Neural cell (in vitro differentiated cells): ENCODE data around the gene NDUFA11.

Source experiments
- MXI1 ChIP-seq: fragments of 450-650 bp; conservative IDR thresholded peaks from 2 replicates; pipeline ENCODE4 v1.6.1; 2014; ENCODE audit warnings: antibody characterized with exemption, mild to moderate bottlenecking; ENCODE audit not compliant: poor library complexity, severe bottlenecking
- POLR2AphosphoS5 ChIP-seq: IDR thresholded peaks from 2 replicates; pipeline ENCODE4 v1.6.1; 2012
- REST ChIP-seq: IDR thresholded peaks from 2 replicates; pipeline ENCODE4 v1.6.1; 2012; ENCODE audit warnings: borderline replicate concordance

GRCh38 chr19:5882421-5882968, 21.1 kb downstream of the NDUFA11 start:
- TF ChIP-seq POLR2AphosphoS5, result no peak
- no peak for TF ChIP-seq MXI1
- TF ChIP-seq REST, result no peak
